ENCODE measurements around the gene FAM131A.

DNA sequence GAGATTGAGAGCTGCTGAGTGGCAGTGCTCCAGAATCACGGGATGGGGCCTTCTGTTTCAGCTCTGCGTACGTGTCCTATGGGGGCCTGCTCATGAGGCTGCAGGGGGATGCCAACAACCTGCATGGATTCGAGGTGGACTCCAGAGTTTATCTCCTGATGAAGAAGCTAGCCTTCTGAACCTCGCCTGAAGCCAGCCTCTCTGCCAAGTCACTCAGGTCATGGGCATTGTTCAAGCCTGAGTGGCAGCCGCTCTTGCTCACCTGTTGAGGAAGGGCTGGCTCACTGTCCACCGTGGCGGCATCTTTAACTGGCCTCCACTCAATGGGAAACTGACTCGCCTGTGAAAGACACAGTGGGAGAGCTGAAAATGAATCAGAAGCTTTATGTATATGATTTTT, 30.7 kb downstream of the FAM131A start:
- TF ChIP-seq, protein P1, sequence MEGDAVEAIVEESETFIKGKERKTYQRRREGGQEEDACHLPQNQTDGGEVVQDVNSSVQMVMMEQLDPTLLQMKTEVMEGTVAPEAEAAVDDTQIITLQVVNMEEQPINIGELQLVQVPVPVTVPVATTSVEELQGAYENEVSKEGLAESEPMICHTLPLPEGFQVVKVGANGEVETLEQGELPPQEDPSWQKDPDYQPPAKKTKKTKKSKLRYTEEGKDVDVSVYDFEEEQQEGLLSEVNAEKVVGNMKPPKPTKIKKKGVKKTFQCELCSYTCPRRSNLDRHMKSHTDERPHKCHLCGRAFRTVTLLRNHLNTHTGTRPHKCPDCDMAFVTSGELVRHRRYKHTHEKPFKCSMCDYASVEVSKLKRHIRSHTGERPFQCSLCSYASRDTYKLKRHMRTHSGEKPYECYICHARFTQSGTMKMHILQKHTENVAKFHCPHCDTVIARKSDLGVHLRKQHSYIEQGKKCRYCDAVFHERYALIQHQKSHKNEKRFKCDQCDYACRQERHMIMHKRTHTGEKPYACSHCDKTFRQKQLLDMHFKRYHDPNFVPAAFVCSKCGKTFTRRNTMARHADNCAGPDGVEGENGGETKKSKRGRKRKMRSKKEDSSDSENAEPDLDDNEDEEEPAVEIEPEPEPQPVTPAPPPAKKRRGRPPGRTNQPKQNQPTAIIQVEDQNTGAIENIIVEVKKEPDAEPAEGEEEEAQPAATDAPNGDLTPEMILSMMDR (conservative IDR thresholded peaks at IDR 0.05 in 1 of 2, IDR thresholded peaks at IDR 0.05 in 1 of 2; ENCODE audit: extremely low read depth in 1 of 2, insufficient read depth in 1 of 2, low read depth in 1 of 2, low read length in 2 of 2): no peak
- no peak for TF ChIP-seq EZH2 (IDR thresholded peaks at IDR 0.05; ENCODE audit: borderline replicate concordance, low read length)

Data from mammary epithelial cell (primary cell).